SKM-1 treated with dmso at 0.1 percent for 144 hours (cell line): ENCODE data around the gene STX1A.
"Not testable (repeated sequence)": the region's sequence is repeated elsewhere in the genome, so short reads cannot be mapped to it uniquely, and the experiment has no call there.

Experiments used
- DNase-seq: peaks from one replicate; lab custom pipeline; 2025; ENCODE audit not compliant: unreplicated experiment; lab: John Stamatoyannopoulos, UW

Gene STX1A

GRCh38 chr7:73683788-73684693, 35.4 kb downstream of the STX1A start:
- no peak for DNase-seq

- DNase-seq, result peak; percentile 83
Measured at GRCh38 chr7:73683056-73683787, 36.2 kb downstream of the STX1A start, which contains the start of the genes BUD23 and DNAJC30. Gene BUD23, plus strand, starts transcription at chr7:73683597. Its CDS starts 29 bp downstream, at chr7:73683626. Gene DNAJC30, minus strand, starts transcription at chr7:73683453. Its CDS starts 30 bp downstream, at chr7:73683423.

GRCh38 chr7:73682745-73683055, 36.8 kb downstream of the STX1A start:
- no peak for DNase-seq

- no peak for DNase-seq
Measured at GRCh38 chr7:73681031-73681430, 38.4 kb downstream of the STX1A start.

- DNase-seq, result no peak
Measured at GRCh38 chr7:73680501-73680900, 39.0 kb downstream of the STX1A start.

- no peak for DNase-seq
Measured at GRCh38 chr7:73679709-73680108, 39.8 kb downstream of the STX1A start.

DNA sequence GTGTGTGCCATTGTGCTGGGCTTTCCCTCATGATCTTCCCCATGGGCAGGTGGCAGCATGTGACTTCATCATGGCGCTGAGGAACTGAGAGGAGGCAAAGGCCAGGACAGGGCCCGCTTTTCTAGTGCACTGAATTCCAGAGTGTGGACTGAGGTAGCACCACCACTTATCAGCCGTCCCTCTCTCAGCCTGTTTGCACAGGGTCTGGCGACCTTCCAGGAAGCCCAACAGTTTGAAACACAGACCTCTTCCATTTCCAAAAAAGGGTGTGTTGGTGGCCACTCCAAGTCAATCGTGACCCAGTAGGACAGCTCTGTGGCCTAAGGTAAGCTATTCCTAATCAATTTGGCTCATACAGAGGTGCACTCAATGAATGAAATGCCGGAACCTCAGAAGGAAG, 40.6 kb downstream of the STX1A start:
- no peak for DNase-seq

- not testable (repeated sequence) for DNase-seq
Measured at GRCh38 chr7:73676062-73676461, 43.4 kb downstream of the STX1A start.

GRCh38 chr7:73674468-73675124, 44.9 kb downstream of the STX1A start:
- DNase-seq, result no peak

GRCh38 chr7:73671857-73672445, 47.5 kb downstream of the STX1A start:
- DNase-seq, result no peak

- no peak for DNase-seq
Measured at GRCh38 chr7:73671322-73671661, 48.2 kb downstream of the STX1A start.

- DNase-seq, result no peak
Measured at GRCh38 chr7:73669858-73670385, 49.5 kb downstream of the STX1A start.

DNA sequence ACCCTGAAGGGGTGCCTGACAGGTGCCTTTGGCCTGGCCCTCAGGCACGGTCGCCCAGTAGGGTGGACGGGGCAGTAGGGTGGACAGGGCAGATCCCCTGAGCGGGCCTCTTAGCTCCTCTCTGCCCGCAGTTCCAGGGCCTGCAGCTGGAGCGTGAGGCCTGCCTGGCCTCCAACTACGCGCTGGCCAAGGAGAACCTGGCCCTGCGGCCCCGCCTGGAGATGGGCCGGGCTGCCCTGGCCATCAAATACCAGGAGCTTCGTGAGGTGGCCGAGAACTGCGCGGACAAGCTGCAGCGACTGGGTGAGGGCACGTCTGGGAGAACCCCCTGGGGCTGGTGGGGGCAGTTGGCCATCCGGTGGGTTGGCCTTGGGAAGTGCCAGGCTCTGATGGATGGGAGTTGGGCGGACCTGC, 50.2 kb downstream of the STX1A start:
- no peak for DNase-seq

- no peak for DNase-seq
Measured at GRCh38 chr7:73668886-73669230, 50.6 kb downstream of the STX1A start.

DNA sequence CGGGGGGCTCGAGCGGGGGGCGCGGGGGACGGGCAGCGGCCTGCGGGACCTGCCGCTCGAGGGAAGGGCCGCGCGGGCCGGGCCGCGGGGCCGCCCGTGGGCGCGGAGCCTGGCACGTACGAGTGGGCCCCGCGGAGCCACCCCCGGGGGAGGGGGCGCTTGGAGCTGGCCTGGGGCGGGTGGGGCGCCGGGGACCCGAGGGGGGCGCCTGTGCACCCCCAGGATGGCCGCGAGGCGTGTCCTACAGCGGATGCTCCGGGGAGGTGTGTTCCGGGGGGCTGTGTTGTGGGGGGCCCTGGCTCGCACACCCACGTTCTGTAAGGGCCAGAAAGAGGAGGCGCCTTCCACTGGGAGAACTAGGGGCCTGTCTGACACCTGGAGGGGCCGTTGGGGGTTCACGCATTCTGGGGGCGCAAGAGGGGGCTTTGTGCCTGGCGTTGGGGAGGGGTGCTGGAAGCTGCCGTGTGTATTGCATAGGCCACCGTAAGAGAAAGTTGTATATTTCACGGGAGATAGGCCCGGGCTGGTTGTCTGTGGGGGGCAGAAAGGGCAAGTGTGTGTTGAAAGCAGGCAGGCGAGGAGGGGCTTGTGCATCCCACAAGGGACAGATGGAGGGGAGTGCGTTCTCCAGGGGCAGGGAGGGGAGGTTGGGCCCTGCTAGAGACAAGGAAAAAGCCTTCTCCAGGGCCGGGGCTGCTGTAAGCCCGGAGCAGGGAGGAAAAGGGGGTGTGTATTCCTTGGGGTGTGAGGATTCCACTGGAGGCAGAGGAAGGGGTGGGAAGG, 51.2 kb downstream of the STX1A start:
- no peak for DNase-seq

DNA sequence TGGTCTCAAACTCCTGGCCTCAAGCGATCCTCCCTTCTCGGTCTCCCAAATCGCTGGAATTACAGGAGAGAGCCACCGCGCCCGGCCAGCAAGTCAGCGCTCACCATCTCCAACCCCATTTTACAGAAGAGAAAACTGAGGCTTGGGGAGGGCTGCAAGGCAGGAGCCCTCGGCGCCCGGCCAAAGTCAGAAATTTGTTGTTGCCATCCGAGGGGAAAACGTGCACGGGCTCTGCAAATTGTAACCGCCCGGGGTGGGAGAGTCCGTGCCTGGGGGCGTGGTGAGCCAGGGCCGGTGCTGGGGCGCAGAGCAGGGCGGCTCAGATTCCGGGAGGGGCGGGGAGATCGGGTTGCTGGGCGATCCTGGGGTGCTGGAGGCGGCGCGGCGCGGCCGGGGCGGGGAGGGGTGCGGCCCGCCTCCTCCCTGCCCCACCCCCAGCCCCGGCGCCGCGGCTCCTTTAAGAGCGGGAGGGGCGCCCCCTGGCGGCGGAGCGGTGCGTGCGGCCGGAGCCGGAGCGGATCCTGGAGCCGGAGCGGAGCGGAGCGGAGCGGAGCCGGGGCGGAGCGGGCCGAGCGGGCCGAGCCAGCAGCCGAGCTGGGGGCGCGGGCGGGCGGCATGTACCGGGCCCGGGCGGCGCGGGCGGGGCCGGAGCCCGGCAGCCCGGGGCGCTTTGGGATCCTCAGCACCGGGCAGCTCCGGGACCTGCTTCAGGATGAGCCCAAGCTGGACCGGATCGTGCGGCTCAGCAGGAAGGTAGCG, 51.9 kb downstream of the STX1A start, which contains the start of gene VPS37D:
Gene VPS37D, plus strand, starts transcription at position 488 of the 759 bp plus-strand sequence. Its CDS starts 128 bp downstream, at position 616.
- DNase-seq, result peak; percentile 77

- DNase-seq, result no peak
Measured at GRCh38 chr7:73663033-73663432, 56.4 kb downstream of the STX1A start.

- DNase-seq, result not testable (repeated sequence)
Measured at GRCh38 chr7:73660594-73660993, 58.9 kb downstream of the STX1A start.

GRCh38 chr7:73659983-73660382, 59.5 kb downstream of the STX1A start:
- no peak for DNase-seq
